ENCODE data around the gene MPRIP.

- TF ChIP-seq POLR2AphosphoS5 (IDR thresholded peaks at IDR 0.05; ENCODE audit: low read depth, low read length) = no peak
- TF ChIP-seq TAF1 (IDR thresholded peaks at IDR 0.05; ENCODE audit: borderline replicate concordance, insufficient read depth, low read length) = no peak
These were observed 74.1 kb downstream of the MPRIP start for GRCh38 chr17:17116406-17116805.
